ENCODE measurements around the gene SLC25A20.
A peak's percentile ranks its signal among the peaks of the same experiment; 100 is the strongest.
"Not testable (repeated sequence)": the region's sequence is repeated elsewhere in the genome, so short reads cannot be mapped to it uniquely, and the experiment has no call there.

Gene SLC25A20

GRCh38 chr3:48847504-48848423, 50.9 kb downstream of the SLC25A20 start, which contains the start of gene PRKAR2A:
TSS of gene PRKAR2A (minus strand) at chr3:48847874. CDS start at chr3:48847596, 278 bp downstream.
- DNase-seq (ENCODE audit: insufficient read length, low spot score) (peak; percentile 91), FAIRE-seq (no peak)
- peak; percentile 94 for TF ChIP-seq POLR2A (IDR thresholded peaks at IDR 0.05; ENCODE audit: low read depth, low read length)

- TF ChIP-seq POLR2A (IDR thresholded peaks at IDR 0.05; ENCODE audit: low read depth, low read length), result peak; percentile 42; the same call in 1 of the 2 replicates
- no peak for FAIRE-seq
- DNase-seq (ENCODE audit: insufficient read length, low spot score), result peak; percentile 59
These were observed 51.6 kb downstream of the SLC25A20 start for GRCh38 chr3:48847053-48847503.

- FAIRE-seq (no peak), DNase-seq (ENCODE audit: insufficient read length, low spot score) (no peak)
- TF ChIP-seq POLR2A (IDR thresholded peaks at IDR 0.05; ENCODE audit: low read depth, low read length), result no peak
These were observed 53.5 kb downstream of the SLC25A20 start for GRCh38 chr3:48845170-48845569.

GRCh38 chr3:48837163-48837562, 61.5 kb downstream of the SLC25A20 start:
- FAIRE-seq (no peak), DNase-seq (ENCODE audit: insufficient read length, low spot score) (no peak)
- TF ChIP-seq POLR2A (IDR thresholded peaks at IDR 0.05; ENCODE audit: low read depth, low read length), result no peak

- FAIRE-seq (no peak), DNase-seq (ENCODE audit: insufficient read length, low spot score) (no peak)
- no peak for TF ChIP-seq POLR2A (IDR thresholded peaks at IDR 0.05; ENCODE audit: low read depth, low read length)
These were observed 62.9 kb downstream of the SLC25A20 start for GRCh38 chr3:48835650-48836366.

GRCh38 chr3:48832684-48833083, 66.0 kb downstream of the SLC25A20 start:
- no peak for FAIRE-seq
- no peak for DNase-seq (ENCODE audit: insufficient read length, low spot score)

GRCh38 chr3:48830715-48831114, 68.0 kb downstream of the SLC25A20 start:
- FAIRE-seq (no peak), DNase-seq (ENCODE audit: insufficient read length, low spot score) (no peak)
- no peak for TF ChIP-seq POLR2A (IDR thresholded peaks at IDR 0.05; ENCODE audit: low read depth, low read length)

More at GRCh38 chr3:48832684-48833083, 66.0 kb downstream of the SLC25A20 start:
- no peak for TF ChIP-seq POLR2A (IDR thresholded peaks at IDR 0.05; ENCODE audit: low read depth, low read length)

- not testable (repeated sequence) for FAIRE-seq; DNase-seq (ENCODE audit: insufficient read length, low spot score)
These were observed 69.2 kb downstream of the SLC25A20 start for GRCh38 chr3:48829525-48829924.

- FAIRE-seq; DNase-seq (ENCODE audit: insufficient read length, low spot score): not testable (repeated sequence)
These were observed 70.8 kb downstream of the SLC25A20 start for GRCh38 chr3:48827874-48828273.

- TF ChIP-seq POLR2A (IDR thresholded peaks at IDR 0.05; ENCODE audit: low read depth, low read length), result no peak
- no peak for DNase-seq (ENCODE audit: insufficient read length, low spot score)
- peak; percentile 72 for FAIRE-seq
These were observed 72.2 kb downstream of the SLC25A20 start for GRCh38 chr3:48826451-48826850.

- no peak for DNase-seq (ENCODE audit: insufficient read length, low spot score)
- FAIRE-seq, result no peak
- TF ChIP-seq POLR2A (IDR thresholded peaks at IDR 0.05; ENCODE audit: low read depth, low read length), result no peak
These were observed 77.9 kb downstream of the SLC25A20 start for GRCh38 chr3:48820612-48821324.

- no peak for FAIRE-seq
- DNase-seq (ENCODE audit: insufficient read length, low spot score), result no peak
- no peak for TF ChIP-seq POLR2A (IDR thresholded peaks at IDR 0.05; ENCODE audit: low read depth, low read length)
These were observed 79.2 kb downstream of the SLC25A20 start for GRCh38 chr3:48819234-48820221.

GRCh38 chr3:48811524-48811923, 87.2 kb downstream of the SLC25A20 start:
- no peak for TF ChIP-seq POLR2A (IDR thresholded peaks at IDR 0.05; ENCODE audit: low read depth, low read length)
- FAIRE-seq (no peak), DNase-seq (ENCODE audit: insufficient read length, low spot score) (no peak)

Data from H54 (cell line).